Measurements from ENCODE around the gene IFT27.

GRCh38 chr22:36807627-36808026 is 31.7 kb upstream of the IFT27 start:
- no peak for TF ChIP-seq CTCF (IDR thresholded peaks at IDR 0.05)
- TF ChIP-seq POLR2A (IDR thresholded peaks at IDR 0.05), result no peak
- no peak for TF ChIP-seq EP300 (IDR thresholded peaks at IDR 0.05)

Data from ovary (tissue), 3 donors.